Trophoblast cell (in vitro differentiated cells and primary cell): ENCODE data around the gene RAB31.

Experiments
- DNase-seq, 2 donors: peaks; one replicate each; pipeline ENCODE4 v3.0.0-alpha.2; 2016
- H2AFZ ChIP-seq: 2 replicates; pipeline ENCODE4 v1.6.1; 2013; ENCODE audit warnings: low read length, moderate library complexity, mild to moderate bottlenecking; ENCODE audit not compliant: insufficient read depth, poor library complexity
- H2AK5ac ChIP-seq: 2 replicates; pipeline ENCODE4 v1.6.1; 2013; ENCODE audit warnings: mild to moderate bottlenecking, low read length
- H2BK120ac ChIP-seq: 2 replicates; pipeline ENCODE4 v1.6.1; 2013; ENCODE audit warnings: low read length, mild to moderate bottlenecking, moderate library complexity; ENCODE audit not compliant: insufficient read depth, poor library complexity
- H2BK12ac ChIP-seq: 2 replicates; pipeline ENCODE4 v1.6.1; 2013; ENCODE audit warnings: mild to moderate bottlenecking, low read length, moderate library complexity
- H2BK5ac ChIP-seq: 2 replicates; pipeline ENCODE4 v1.6.1; 2013; ENCODE audit warnings: low read length, low read depth, moderate library complexity, mild to moderate bottlenecking; ENCODE audit not compliant: poor library complexity
- H3K14ac ChIP-seq: 2 replicates; pipeline ENCODE4 v1.6.1; 2013; ENCODE audit warnings: mild to moderate bottlenecking, low read length
- H3K18ac ChIP-seq: 2 replicates; pipeline ENCODE4 v1.6.1; 2013; ENCODE audit warnings: mild to moderate bottlenecking, low read length
- H3K23ac ChIP-seq: 2 replicates; pipeline ENCODE4 v1.6.1; 2013; ENCODE audit warnings: low read length
- H3K27ac ChIP-seq: 2 replicates; pipeline ENCODE4 v1.5.1; 2013; ENCODE audit warnings: low read depth, mild to moderate bottlenecking, inconsistent platforms, low read length, moderate library complexity
- H3K27me3 ChIP-seq: 2 replicates; pipeline ENCODE4 v1.6.1; 2013; ENCODE audit warnings: inconsistent platforms, mild to moderate bottlenecking, low read length, moderate library complexity; ENCODE audit not compliant: insufficient read depth
- H3K36me3 ChIP-seq, 2 experiments: 1 replicate in 1 of 2; 2 replicates in 1 of 2; pipeline ENCODE4 v1.6.1; 2013; ENCODE audit warnings: low read length in 2 of 2, mild to moderate bottlenecking in 2 of 2, moderate library complexity in 1 of 2; ENCODE audit not compliant: insufficient read depth in 2 of 2, control insufficient read depth in 1 of 2
- H3K4ac ChIP-seq: 2 replicates; pipeline ENCODE4 v1.6.1; 2013; ENCODE audit warnings: low read depth, mild to moderate bottlenecking, low read length, moderate library complexity
- H3K4me1 ChIP-seq, 2 experiments: 1 replicate in 1 of 2; 2 replicates in 1 of 2; pipeline ENCODE4 v1.6.1; 2013; ENCODE audit warnings: low read length in 2 of 2, mild to moderate bottlenecking in 2 of 2, moderate library complexity in 1 of 2; ENCODE audit not compliant: insufficient read depth in 2 of 2, control insufficient read depth in 1 of 2
- H3K4me2 ChIP-seq: 2 replicates; pipeline ENCODE4 v1.6.1; 2013; ENCODE audit warnings: inconsistent platforms, mild to moderate bottlenecking, low read length, moderate library complexity
- H3K4me3 ChIP-seq: 2 replicates; pipeline ENCODE4 v1.5.1; 2013; ENCODE audit warnings: mild to moderate bottlenecking, low read depth, low read length, inconsistent platforms
- H3K79me1 ChIP-seq: one replicate; pipeline ENCODE4 v1.6.1; 2013; ENCODE audit warnings: low read length
- H3K79me2 ChIP-seq: 2 replicates; pipeline ENCODE4 v1.6.1; 2013; ENCODE audit warnings: low read length, mild to moderate bottlenecking; ENCODE audit not compliant: control insufficient read depth, insufficient read depth, poor library complexity
- H3K9ac ChIP-seq: 2 replicates; pipeline ENCODE4 v1.6.1; 2013; ENCODE audit warnings: mild to moderate bottlenecking, low read length
- H3K9me3 ChIP-seq: 2 replicates; pipeline ENCODE4 v1.6.1; 2013; ENCODE audit warnings: low read depth, mild to moderate bottlenecking, control low read depth, inconsistent platforms, low read length; ENCODE audit not compliant: insufficient read depth
- H4K12ac ChIP-seq: 2 replicates; pipeline ENCODE4 v1.6.1; 2013; ENCODE audit warnings: low read depth, mild to moderate bottlenecking, low read length, moderate library complexity
- H4K8ac ChIP-seq: 2 replicates; pipeline ENCODE4 v1.6.1; 2013; ENCODE audit warnings: low read depth, mild to moderate bottlenecking, low read length, moderate library complexity
- H4K91ac ChIP-seq: one replicate; pipeline ENCODE4 v1.6.1; 2013; ENCODE audit warnings: low read depth, mild to moderate bottlenecking, low read length, moderate library complexity
- WGBS: extraction: QIAGEN DNeasy Blood & Tissue Kit; methylation state at CpG from one replicate; pipeline ENCODE4 v1.1.7; 2013; ENCODE audit warnings: missing lambda C conversion rate; ENCODE audit not compliant: insufficient read length, insufficient coverage; ENCODE audit errors: extremely low coverage; 5-methylcytosine and 5-hydroxymethylcytosine counted together

The RAB31 gene

DNA sequence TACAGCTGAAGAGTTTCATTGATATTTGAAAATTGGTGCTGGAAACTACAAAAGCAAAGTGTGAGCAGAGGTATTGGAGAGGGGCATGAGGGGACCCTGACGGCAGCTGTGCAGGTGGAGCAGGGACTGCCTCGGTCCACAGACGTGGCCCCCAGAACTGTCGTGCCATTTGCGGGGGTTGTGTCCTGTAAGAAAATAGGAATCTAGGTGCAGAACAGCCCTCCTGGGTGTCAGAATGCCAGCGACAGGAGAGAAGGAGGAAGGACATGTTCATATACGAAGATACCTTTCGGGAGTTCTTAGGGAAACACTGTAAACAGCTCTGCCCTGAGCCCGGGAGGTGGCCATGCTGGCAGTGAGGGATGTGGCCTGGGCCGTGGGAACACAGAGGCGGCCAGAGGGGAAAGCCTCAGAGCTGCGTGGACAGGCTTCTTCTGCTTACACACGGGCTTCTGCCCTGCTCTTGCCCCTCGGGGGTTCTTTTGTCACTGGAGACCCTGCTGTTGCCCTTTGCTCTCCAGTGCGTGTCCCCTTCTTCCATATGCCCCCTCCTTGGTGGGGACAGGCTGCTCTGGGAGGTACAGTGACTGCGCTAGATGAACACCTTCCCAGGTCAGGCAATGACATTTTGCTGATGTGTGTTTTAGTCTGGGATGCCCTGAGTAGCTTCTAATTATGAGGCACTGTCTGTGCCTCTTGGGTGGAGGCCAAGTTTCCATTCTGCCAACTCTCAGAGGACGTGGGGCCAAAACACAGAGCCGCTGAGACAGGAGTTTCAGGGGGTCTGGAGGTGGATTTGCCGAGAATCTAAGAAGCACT, 95.8 kb downstream of the RAB31 start:
- H3K4me1 ChIP-seq = peaks cover 6 to 19% of the 10 kb centered on the region in 2 experiments
- no peak overlapping the region for H4K91ac ChIP-seq
- peak overlapping the region; percentile 56 for H3K4ac ChIP-seq
- no CpG with 5 or more reads among the region's 19 CpGs for WGBS
- H3K14ac ChIP-seq = no peak overlapping the region
- H3K9me3 ChIP-seq = no peaks in the 10 kb centered on the region
- no peak overlapping the region for H3K27ac ChIP-seq
- no peak overlapping the region for H2BK12ac ChIP-seq
- peak overlapping the region; percentile 68 for H3K18ac ChIP-seq
- H4K12ac ChIP-seq = no peak overlapping the region
- no peak overlapping the region for H4K8ac ChIP-seq
- no peak overlapping the region for H3K4me2 ChIP-seq
- peak in 1 of 2 donors; percentile 28 for DNase-seq
- H3K79me2 ChIP-seq = peaks cover 10% of the 10 kb centered on the region
- H3K23ac ChIP-seq = no peak overlapping the region
- H3K9ac ChIP-seq = no peak overlapping the region
- H3K36me3 ChIP-seq = peaks cover 20 to 36% of the 10 kb centered on the region in 2 experiments
- no peak overlapping the region for H3K4me3 ChIP-seq
- H2AK5ac ChIP-seq = no peak overlapping the region
- H3K27me3 ChIP-seq = no peaks in the 10 kb centered on the region
- no peak overlapping the region for H2AFZ ChIP-seq
- H2BK5ac ChIP-seq = no peak overlapping the region
- H2BK120ac ChIP-seq = no peak overlapping the region
- no peaks in the 10 kb centered on the region for H3K79me1 ChIP-seq

DNA sequence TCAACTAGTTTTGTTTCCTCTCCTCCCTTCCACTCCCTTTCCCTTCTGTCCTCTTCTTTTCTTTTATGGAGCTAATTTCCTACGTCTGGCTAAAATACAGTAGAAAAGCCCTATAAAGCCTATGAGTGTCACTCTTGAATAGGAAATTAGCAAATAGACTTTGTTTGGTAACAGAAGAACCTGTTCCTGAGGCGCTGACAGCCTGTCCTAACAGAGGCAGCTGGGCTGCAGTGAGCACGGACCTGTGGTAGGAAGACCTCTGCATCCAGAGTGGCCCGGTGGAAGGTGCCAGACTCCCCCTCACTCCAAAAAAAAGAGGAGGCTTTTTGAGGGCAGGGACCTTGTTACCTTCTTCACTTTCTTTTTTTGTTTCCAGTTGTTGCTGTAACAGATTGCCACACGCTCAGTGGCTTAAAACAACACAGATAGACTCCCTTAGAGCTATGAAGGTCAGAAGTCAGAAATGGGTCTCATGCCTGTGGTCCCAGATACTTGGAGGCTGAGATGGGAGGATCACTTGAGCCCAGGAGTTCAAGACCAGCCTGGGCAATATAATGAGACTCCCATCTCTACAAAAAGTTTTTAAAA, 96.5 kb downstream of the RAB31 start:
- H4K91ac ChIP-seq = no peak overlapping the region
- H3K18ac ChIP-seq = no peak overlapping the region
- H3K79me1 ChIP-seq = no peaks in the 10 kb centered on the region
- no peak overlapping the region for H2BK120ac ChIP-seq
- H4K12ac ChIP-seq = no peak overlapping the region
- H3K9ac ChIP-seq = no peak overlapping the region
- DNase-seq = no peak
- no peak overlapping the region for H3K23ac ChIP-seq
- H2AK5ac ChIP-seq = no peak overlapping the region
- H3K14ac ChIP-seq = no peak overlapping the region
- H3K4me3 ChIP-seq = no peak overlapping the region
- no peak overlapping the region for H2BK12ac ChIP-seq
- no peak overlapping the region for H2AFZ ChIP-seq
- no peak overlapping the region for H4K8ac ChIP-seq
- no peak overlapping the region for H3K27ac ChIP-seq
- no peaks in the 10 kb centered on the region for H3K27me3 ChIP-seq
- no peak overlapping the region for H3K4ac ChIP-seq
- peaks cover 19 to 35% of the 10 kb centered on the region in 2 experiments for H3K36me3 ChIP-seq
- H3K79me2 ChIP-seq = peaks cover 8% of the 10 kb centered on the region
- H3K9me3 ChIP-seq = no peaks in the 10 kb centered on the region
- H2BK5ac ChIP-seq = no peak overlapping the region
- H3K4me2 ChIP-seq = no peak overlapping the region
- no CpG with 5 or more reads among the region's 5 CpGs for WGBS
- H3K4me1 ChIP-seq = peaks cover 6 to 21% of the 10 kb centered on the region in 2 experiments

DNA sequence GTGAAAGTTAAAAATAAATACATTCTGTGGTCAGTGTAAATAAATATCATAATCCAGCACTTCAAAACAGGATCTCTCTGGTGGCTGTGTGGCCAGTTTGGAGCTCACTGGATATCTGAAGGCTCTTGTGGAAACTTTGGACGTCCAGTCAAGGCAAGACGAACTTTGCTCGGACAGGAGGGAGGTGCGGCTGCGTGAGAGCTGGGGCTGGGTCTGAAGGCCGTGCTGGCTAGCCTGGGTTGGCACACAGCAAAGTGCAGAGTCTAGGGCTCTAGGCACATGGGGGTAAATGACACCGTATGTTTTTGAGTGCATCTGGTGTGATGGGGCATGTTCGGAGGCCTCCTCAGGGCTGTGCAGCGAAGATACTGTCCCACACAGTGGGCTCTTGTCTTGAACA, 98.8 kb downstream of the RAB31 start:
- peaks cover 16 to 30% of the 10 kb centered on the region in 2 experiments for H3K36me3 ChIP-seq
- no peak overlapping the region for H4K12ac ChIP-seq
- no peak overlapping the region for H2BK12ac ChIP-seq
- no peak overlapping the region for H3K4me2 ChIP-seq
- DNase-seq = no peak
- H3K9me3 ChIP-seq = no peaks in the 10 kb centered on the region
- H3K4me3 ChIP-seq = no peak overlapping the region
- WGBS = no CpG with 5 or more reads among the region's 9 CpGs
- no peak overlapping the region for H2BK120ac ChIP-seq
- H3K79me1 ChIP-seq = no peaks in the 10 kb centered on the region
- H3K18ac ChIP-seq = no peak overlapping the region
- peaks cover 5% of the 10 kb centered on the region for H3K79me2 ChIP-seq
- H3K27me3 ChIP-seq = no peaks in the 10 kb centered on the region
- no peak overlapping the region for H3K23ac ChIP-seq
- H3K4me1 ChIP-seq = peaks cover 6 to 21% of the 10 kb centered on the region in 2 experiments
- no peak overlapping the region for H3K4ac ChIP-seq
- no peak overlapping the region for H2AFZ ChIP-seq
- H3K9ac ChIP-seq = no peak overlapping the region
- no peak overlapping the region for H2BK5ac ChIP-seq
- H3K14ac ChIP-seq = no peak overlapping the region
- no peak overlapping the region for H2AK5ac ChIP-seq
- no peak overlapping the region for H4K8ac ChIP-seq
- no peak overlapping the region for H4K91ac ChIP-seq
- no peak overlapping the region for H3K27ac ChIP-seq

DNA sequence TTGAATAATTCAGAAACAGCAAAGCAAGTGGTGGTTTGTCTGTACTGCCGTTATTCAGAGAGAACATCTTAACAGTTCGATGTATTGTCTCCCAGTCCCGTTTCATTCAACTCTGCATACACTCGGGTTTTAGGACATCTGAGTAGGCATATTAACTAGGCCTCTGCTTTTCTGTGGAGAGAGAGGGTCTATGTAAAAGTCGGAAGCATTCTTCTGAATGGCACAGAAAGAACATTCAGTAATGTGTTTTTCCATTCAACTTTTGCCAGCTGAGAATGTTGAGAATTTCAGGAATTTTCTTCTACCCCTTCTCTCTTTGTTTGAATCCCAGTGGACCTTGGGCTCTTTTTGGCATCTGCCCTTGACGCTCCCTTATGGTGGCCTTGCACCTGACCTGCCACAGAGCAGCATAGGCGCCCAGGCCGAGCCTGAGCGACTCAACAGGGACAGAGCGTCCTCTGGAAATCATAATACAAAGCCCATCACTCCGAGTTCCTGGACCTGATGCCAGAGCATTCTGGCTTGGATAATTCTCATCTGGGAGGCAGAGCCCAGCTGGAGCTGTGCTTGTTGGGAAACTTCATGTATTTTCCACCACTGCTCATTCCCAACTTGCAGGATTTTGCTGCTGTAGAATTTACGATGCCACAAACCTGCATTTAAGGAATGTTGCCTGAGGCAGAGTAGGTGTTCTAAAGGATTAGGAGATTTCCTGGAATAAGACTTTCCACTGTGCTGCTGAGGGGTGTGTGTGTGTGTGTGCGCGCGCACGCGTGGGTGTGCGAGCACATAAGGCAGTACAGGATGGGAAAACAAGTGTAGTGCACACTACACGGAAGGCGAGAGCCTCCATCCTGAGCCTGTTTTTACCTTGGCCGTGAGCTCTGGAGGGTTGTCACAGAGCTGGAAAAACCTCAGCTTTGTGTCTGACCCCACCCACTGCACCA, 100.5 kb downstream of the RAB31 start:
- Histone ChIP-seq H4K91ac (no peak overlapping the region), H4K8ac (no peak overlapping the region), H3K27ac (peak overlapping the region; percentile 24), H3K18ac (no peak overlapping the region), H3K9ac (no peak overlapping the region), H3K23ac (no peak overlapping the region), H3K36me3 (peaks cover 18 to 25% of the 10 kb centered on the region in 2 experiments), H3K4ac (no peak overlapping the region), H3K9me3 (no peaks in the 10 kb centered on the region), H4K12ac (no peak overlapping the region), H2BK5ac (no peak overlapping the region), H2BK120ac (no peak overlapping the region), H2BK12ac (no peak overlapping the region), H2AFZ (no peak overlapping the region), H3K4me1 (peaks cover 3 to 14% of the 10 kb centered on the region in 2 experiments), H3K4me2 (no peak overlapping the region), H3K79me2 (peaks cover 2% of the 10 kb centered on the region), H3K4me3 (no peak overlapping the region), H3K14ac (no peak overlapping the region), H2AK5ac (no peak overlapping the region), H3K79me1 (no peaks in the 10 kb centered on the region), H3K27me3 (no peaks in the 10 kb centered on the region)
- WGBS = no CpG with 5 or more reads among the region's 21 CpGs
- DNase-seq = peak in 1 of 2 donors; percentile 48
